ENCODE results near the gene ALKBH2.

The ALKBH2 gene

DNA sequence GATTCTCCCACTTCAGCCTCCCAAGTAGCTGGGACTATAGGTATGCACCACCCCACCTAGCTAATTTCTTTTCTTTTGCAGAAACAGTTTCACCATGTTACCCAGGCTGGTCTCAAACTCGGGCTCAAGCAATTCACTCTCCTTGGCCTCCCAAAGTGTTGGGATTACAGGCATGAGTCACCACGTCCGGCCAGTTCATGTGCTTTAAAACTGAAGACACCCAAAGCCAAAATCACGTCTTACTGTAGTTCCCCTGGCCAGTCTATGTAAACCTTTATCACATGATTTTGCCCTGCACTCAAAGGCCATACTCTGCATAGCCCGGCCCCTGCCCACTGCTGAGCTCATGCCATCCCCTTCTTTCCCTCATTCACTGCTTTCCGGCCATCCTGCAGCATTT is 4.5 kb downstream of the ALKBH2 start:
- no peak for TF ChIP-seq CTCF (conservative IDR thresholded peaks at IDR 0.05)
- peak overlapping the region; percentile 66; the same call in 1 of the 2 replicates for H3K27ac ChIP-seq

DNA sequence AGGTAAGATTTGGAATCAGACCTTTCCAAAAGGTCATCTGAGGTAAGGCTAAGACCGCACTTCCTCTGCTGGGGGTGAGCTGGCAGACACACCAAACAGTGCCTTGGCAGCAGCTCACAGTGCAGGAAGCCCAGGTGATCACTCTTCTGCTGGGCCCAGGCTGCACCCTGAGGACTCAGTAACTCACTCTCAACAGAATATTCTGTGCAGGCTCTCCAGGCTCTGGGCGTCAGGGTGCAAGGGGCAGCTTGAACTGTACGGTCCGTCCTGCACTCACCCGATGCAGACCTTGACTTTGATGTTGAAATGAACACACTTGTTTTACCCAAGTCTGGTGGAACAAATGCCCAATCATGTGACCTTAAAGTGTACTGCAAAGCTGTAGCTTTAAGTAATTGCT is 6.0 kb downstream of the ALKBH2 start:
- TF ChIP-seq CTCF (conservative IDR thresholded peaks at IDR 0.05), result no peak
- peak overlapping the region; percentile 66 for H3K27ac ChIP-seq

DNA sequence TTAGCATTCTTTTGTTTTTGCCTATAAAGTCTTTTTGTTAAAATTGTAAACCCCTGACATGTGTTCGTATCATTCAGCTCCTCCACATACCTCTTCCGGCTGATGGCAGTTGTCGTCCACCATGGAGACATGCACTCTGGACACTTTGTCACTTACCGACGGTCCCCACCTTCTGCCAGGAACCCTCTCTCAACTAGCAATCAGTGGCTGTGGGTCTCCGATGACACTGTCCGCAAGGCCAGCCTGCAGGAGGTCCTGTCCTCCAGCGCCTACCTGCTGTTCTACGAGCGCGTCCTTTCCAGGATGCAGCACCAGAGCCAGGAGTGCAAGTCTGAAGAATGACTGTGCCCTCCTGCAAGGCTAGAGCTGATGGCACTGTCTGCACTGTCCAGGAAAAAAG is 7.7 kb downstream of the ALKBH2 start:
- TF ChIP-seq CTCF (conservative IDR thresholded peaks at IDR 0.05), result no peak
- peak overlapping the region; percentile 66; the same call in 1 of the 2 replicates for H3K27ac ChIP-seq

GRCh38 chr12:109084425-109084824 is 8.8 kb downstream of the ALKBH2 start:
- no peak overlapping the region for H3K27ac ChIP-seq
- no peak for TF ChIP-seq CTCF (conservative IDR thresholded peaks at IDR 0.05)

DNA sequence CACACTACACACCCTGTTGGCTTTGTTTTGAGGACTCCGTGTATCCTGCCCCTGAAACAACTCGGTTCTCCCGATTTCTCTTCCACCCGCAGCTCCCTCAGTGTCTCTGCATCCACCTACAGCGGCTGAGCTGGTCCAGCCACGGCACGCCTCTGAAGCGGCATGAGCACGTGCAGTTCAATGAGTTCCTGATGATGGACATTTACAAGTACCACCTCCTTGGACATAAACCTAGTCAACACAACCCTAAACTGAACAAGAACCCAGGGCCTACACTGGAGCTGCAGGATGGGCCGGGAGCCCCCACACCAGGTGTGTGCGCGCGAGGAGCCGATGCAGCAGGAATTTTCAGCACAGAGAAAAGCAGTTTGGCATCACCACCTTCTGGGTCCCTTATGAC is 10.5 kb downstream of the ALKBH2 start:
- TF ChIP-seq CTCF (conservative IDR thresholded peaks at IDR 0.05), result no peak
- H3K27ac ChIP-seq, result no peak overlapping the region

DNA sequence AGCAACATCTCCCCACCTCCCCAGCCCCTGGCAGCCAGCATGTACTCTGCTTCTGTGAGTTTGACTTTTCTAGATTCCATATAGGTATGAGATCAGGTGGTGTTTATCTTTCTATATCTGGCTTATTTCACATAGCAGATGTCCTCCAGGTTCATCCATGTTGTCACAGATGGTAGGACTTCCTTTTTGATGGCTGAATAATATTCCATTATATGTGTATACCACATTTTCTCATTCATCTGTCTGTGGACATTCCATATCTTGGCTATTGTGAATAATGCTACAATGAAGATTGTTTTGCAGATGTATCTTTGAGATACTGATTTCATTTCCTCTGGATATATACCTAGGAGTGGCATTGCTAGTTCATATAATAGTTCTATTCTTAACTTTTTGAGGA is 18.4 kb downstream of the ALKBH2 start:
- TF ChIP-seq CTCF (conservative IDR thresholded peaks at IDR 0.05), result no peak
- no peak overlapping the region for H3K27ac ChIP-seq

GRCh38 chr12:109069307-109070271 is 23.7 kb downstream of the ALKBH2 start:
- TF ChIP-seq CTCF (conservative IDR thresholded peaks at IDR 0.05), result no peak
- no peak overlapping the region for H3K27ac ChIP-seq
